Activated CD4-positive, CD25-positive, alpha-beta regulatory T cell treated with anti-CD3 and anti-CD28 coated beads, Interleukin-2, amount 50 U/mL, for 16 hours (primary cell): ENCODE measurements around the gene DYNAP.

Experiments used
- DNase-seq: peaks from one replicate; pipeline ENCODE4 v3.0.0-alpha.2; 2020; ENCODE audit warnings: low read depth, low spot score

DYNAP gene

GRCh38 chr18:54636217-54636616, 45.2 kb downstream of the DYNAP start:
- DNase-seq = no peak

- no peak for DNase-seq
Measured at GRCh38 chr18:54641734-54642133, 50.7 kb downstream of the DYNAP start.

- no peak for DNase-seq
Measured at GRCh38 chr18:54647176-54647575, 56.1 kb downstream of the DYNAP start.
